Smooth muscle cell of the brain vasculature (primary cell): Measurements from ENCODE around the gene CYP3A7.
"Not testable (repeated sequence)": the region's sequence is repeated elsewhere in the genome, so short reads cannot be mapped to it uniquely, and the experiment has no call there.

Experiments
- DNase-seq: peaks from one replicate; pipeline ENCODE4 v3.0.0-alpha.2; 2012; ENCODE audit warnings: low read depth, low spot score

CYP3A7 gene

DNA sequence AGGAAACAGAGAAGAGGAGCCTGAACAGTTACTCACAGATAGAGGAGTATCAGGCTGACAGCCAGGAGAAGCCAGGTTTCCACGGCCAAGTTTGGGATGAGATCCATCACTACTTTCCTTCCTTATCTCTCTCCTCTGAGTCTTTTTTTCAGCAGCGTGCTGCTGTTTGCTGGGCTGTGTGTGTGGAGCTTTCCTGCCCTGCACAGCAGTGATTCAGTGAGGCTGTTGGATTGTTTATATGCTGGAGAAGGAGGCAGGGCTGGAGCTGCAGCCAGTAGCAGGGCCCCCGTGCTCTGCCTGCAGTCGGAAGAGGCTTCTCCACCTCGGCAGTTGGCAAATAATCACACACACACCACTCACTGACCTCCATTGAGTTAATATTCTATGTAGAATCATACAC, at the start of gene CYP3A7:
Gene CYP3A7, minus strand, starts transcription at position 210 of the 400 bp plus-strand sequence. Its CDS starts 103 bp downstream, at position 107.
- no peak for DNase-seq

GRCh38 chr7:99784007-99784406, 49.0 kb upstream of the CYP3A7 start, which contains the start of gene CYP3A4:
TSS of gene CYP3A4 (minus strand) at chr7:99784184. CDS start at chr7:99784081, 103 bp downstream.
- DNase-seq = no peak

GRCh38 chr7:99782012-99782953, 47.3 kb upstream of the CYP3A7 start:
- DNase-seq = no peak

GRCh38 chr7:99780588-99780987, 45.6 kb upstream of the CYP3A7 start:
- no peak for DNase-seq

DNA sequence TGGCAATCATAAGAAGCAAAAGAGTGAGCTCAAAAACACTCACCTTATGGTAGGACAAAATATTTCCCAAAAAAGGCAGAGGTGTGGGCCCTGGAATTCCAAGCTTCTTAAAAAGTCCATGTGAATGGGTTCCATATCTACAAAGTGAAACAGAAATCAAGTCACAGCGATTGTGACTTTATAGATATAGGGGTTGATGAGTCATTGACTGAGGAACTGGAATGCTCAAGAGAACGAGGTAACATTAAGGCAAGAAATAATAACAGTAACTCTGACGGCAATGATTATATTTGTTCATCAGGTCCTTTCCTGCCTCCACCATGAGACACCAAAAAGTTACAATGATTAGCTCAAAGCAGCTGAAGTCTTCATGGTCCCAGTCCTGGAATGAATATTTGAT, 45.0 kb upstream of the CYP3A7 start:
- DNase-seq = no peak

- no peak for DNase-seq
These were observed 43.9 kb upstream of the CYP3A7 start for GRCh38 chr7:99778880-99779279.

GRCh38 chr7:99773395-99773794, 38.4 kb upstream of the CYP3A7 start:
- DNase-seq = not testable (repeated sequence)

DNA sequence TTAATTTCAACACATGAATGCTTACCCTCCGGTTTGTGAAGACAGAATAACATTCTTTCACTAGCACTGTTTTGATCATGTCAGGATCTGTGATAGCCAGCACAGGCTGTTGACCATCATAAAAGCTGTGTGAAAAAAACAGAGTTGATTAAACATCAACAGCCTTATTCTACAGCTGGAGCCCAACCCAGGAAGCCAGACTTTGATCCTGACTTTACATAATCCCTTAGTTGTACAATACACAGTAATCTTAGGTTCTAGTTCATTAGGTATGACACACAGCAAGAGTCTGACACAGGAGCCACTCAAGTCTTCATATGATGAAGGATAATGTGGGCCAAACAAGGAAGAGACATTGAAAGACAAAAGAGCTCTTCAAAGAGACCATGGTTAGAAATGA, 37.6 kb upstream of the CYP3A7 start:
- DNase-seq = no peak

DNA sequence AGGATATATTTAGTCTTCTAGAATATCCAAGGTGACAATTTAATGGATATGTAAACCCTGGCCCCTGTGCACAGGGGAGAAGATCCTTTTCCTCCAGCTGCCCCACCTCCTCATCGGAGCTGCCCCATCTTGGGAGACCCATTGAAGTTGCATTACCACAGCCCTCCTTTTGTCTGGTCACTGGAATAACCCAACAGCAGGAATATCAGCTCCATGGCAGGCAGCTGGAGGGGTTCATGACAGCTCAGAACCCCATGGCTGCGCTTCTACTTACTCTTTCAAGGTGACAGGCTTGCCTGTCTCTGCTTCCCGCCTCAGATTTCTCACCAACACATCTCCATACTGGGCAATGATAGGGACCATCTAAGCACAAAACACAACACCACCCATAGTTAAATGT, 34.5 kb upstream of the CYP3A7 start:
- not testable (repeated sequence) for DNase-seq

- no peak for DNase-seq
These were observed 33.5 kb upstream of the CYP3A7 start for GRCh38 chr7:99768471-99768870.

DNA sequence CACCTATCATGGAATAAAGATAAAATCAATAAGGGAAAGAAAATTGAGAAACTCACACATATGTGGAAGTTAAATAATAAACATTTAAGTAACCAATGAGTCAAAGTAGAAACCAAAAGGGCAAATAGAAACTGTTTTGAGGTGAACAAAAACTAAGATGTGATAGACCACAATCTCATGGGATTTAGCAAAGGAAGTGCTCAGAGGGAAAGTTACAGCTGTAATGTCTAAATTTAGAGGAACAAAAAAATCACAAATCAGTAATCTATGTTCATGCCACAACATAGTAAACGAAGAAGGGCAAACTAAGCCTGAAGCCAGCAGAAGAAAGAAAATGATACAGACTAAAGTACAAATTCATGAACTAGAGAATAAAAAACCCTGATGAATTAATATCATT, 32.7 kb upstream of the CYP3A7 start:
- DNase-seq = no peak

DNA sequence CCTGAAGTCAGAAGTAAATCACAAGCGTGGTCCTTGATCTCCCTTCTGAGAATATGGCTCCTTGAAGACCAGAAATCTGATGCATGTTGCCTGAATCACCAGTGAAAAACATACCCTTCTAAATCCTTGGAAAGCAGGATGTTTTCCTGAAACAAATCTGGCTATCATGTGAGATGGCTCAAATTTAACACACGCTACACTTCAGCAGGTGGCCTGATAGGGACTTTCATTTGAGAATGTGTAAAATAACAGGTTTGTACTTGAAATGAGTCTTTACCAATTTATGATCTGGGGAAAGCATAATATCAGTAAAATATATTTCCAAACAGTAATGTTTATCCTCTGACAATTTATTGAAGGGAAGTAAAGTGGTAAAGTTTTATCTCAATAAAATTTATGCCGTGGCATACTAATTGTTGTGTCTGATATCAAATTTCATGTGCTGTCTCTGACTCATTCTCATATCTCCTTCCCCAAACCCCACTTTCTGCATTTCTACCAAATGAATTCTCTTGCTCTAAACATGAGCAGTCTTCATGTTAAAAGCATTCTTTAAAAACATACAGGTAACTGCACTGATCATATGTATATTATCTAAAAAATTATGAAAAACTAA, 31.6 kb upstream of the CYP3A7 start:
- no peak for DNase-seq

- no peak for DNase-seq
These were observed 29.5 kb upstream of the CYP3A7 start for GRCh38 chr7:99764478-99764877.

DNA sequence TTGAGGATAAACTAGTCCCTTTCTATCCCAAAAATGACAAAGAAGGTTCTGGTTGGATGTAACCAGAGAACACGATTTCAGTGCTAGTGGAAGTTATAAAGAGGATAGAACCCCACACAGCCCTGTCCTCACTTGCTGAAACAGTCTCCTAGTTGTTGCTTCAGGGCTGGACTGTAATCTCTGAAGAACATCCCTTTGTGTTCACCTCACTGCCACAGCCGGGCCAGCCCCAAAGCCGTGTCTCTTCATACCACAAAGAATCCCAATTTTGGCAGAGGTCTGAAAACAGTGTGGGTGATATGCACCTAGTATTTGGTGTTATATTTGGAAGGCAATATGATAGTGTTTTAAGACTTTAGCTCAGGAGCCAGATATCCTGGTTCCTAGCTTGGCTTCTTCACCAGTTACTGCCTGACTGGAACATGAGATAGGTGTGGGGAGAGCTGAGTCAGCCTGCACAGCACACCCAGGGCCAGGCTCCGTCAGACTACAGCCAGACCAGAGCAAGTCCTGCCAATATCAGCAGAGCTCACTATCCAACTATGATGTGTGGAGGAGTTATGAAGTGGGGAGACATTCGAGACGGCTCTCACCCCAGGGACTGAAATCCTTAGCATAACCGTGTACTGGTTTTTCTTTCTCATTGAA, 27.8 kb upstream of the CYP3A7 start:
- DNase-seq = peak; percentile 12

DNA sequence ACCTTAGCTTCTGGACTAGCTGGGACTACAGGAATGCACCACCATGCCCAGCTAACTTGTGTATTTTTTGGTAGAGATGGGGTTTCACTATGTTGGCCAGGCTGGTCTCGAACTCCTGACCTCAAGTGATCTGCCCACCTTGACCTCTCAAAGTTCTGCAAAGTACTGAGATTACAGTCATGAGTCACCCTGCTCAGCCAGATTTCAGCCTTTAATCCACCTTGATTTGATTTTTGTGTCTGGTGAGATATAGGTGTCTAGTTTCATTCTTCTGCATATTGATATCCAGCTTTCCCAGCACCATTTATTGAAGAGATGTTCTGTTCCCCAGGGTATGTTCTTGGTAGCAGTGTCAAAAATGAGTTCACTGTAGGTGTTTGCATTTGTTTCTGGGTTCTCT, 20.1 kb upstream of the CYP3A7 start:
- no peak for DNase-seq

GRCh38 chr7:99752356-99752755, 17.4 kb upstream of the CYP3A7 start:
- DNase-seq = no peak

GRCh38 chr7:99751322-99752052, 16.5 kb upstream of the CYP3A7 start:
- DNase-seq = not testable (repeated sequence)

- no peak for DNase-seq
These were observed 14.0 kb upstream of the CYP3A7 start for GRCh38 chr7:99748846-99749579.

DNA sequence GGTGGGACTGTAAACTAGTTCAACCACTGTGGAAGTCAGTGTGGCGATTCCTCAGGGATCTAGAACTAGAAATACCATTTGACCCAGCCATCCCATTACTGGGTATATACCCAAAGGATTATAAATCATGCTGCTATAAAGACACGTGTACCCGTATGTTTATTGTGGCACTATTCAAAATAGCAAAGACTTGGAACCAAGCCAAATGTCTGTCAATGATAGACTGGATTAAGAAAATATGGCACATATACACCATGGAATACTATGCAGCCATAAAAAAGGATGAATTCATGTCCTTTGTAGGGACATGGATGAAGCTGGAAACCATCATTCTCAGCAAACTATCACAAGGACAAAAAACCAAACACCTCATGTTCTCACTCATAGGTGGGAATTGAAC, 11.9 kb upstream of the CYP3A7 start:
- DNase-seq = not testable (repeated sequence)

GRCh38 chr7:99745395-99745794, 10.4 kb upstream of the CYP3A7 start:
- DNase-seq = not testable (repeated sequence)
